HEK293 (cell line): ENCODE results near the gene PDCD1LG2.

ENCODE experiments used
- CTCF ChIA-PET: fragments of 350-600 bp; formaldehyde crosslinking; extraction: SDS; loops from one replicate; lab custom pipeline; 2021; ENCODE audit warnings: antibody characterized with exemption; lab: Yijun Ruan, JAX
- POLR2A ChIA-PET: fragments of 300-600 bp; formaldehyde crosslinking; extraction: SDS; loops from one replicate; lab custom pipeline; 2020; ENCODE audit warnings: antibody characterized with exemption, inconsistent platforms; lab: Yijun Ruan, JAX
- H3K27ac ChIP-seq: fragments of 200-500 bp; sonication (Bioruptor generic); 2 replicates; pipeline ENCODE4 v1.5.1; 2014; ENCODE audit warnings: low read depth, low read length, control low read depth, inconsistent platforms; ENCODE audit errors: extremely low read depth
- H3K36me3 ChIP-seq, 2 experiments: fragments of 200-500 bp in 1 of 2; sonication (Bioruptor generic) in 1 of 2; 1 replicate in 1 of 2; 2 replicates in 1 of 2; pipeline ENCODE4 v1.5.1; 2014 to 2017; ENCODE audit warnings: inconsistent platforms in 2 of 2, low read length in 2 of 2; ENCODE audit not compliant: control insufficient read depth in 2 of 2, insufficient read depth in 1 of 2
- H3K4me1 ChIP-seq: fragments of 200-500 bp; sonication (Bioruptor generic); 2 replicates; pipeline ENCODE4 v1.5.1; 2014; ENCODE audit warnings: mild to moderate bottlenecking, low read length, inconsistent platforms; ENCODE audit not compliant: control insufficient read depth, insufficient read depth
- H3K4me3 ChIP-seq: 2 replicates; pipeline ENCODE4 v1.5.1; 2011; ENCODE audit warnings: low read depth, mild to moderate bottlenecking, control low read depth, low read length, moderate library complexity
- H3K9me3 ChIP-seq: fragments of 200-500 bp; sonication (Bioruptor generic); 2 replicates; pipeline ENCODE4 v1.5.1; 2014; ENCODE audit warnings: low read depth, low read length, inconsistent platforms; ENCODE audit not compliant: control insufficient read depth, insufficient read depth
- BCL11B ChIP-seq: fragments of 450-650 bp; formaldehyde crosslinking; IDR thresholded peaks from 2 replicates; pipeline ENCODE4 v1.5.1; 2016; ENCODE audit warnings: low read depth, missing biosample characterization, missing genetic modification characterization
- OSR2 ChIP-seq: fragments of 450-650 bp; formaldehyde crosslinking; IDR thresholded peaks from 2 replicates; pipeline ENCODE4 v1.5.1; 2016; ENCODE audit warnings: missing biosample characterization, missing genetic modification characterization
- SCRT1 ChIP-seq: fragments of 450-650 bp; formaldehyde crosslinking; IDR thresholded peaks from 2 replicates; pipeline ENCODE4 v1.5.1; 2016; ENCODE audit warnings: missing biosample characterization, missing genetic modification characterization, borderline replicate concordance
- SETDB1 ChIP-seq: IDR thresholded peaks from one replicate; pipeline ENCODE4 v1.6.1; 2017; ENCODE audit warnings: mild to moderate bottlenecking, low read length, moderate library complexity, mixed read lengths; ENCODE audit not compliant: insufficient read length
- YY2 ChIP-seq: fragments of 450-650 bp; formaldehyde crosslinking; IDR thresholded peaks from 2 replicates; pipeline ENCODE4 v1.5.1; 2016; ENCODE audit warnings: missing biosample characterization, missing genetic modification characterization
- ZBTB8A ChIP-seq: fragments of 450-650 bp; formaldehyde crosslinking; IDR thresholded peaks from 2 replicates; pipeline ENCODE4 v1.5.1; 2016; ENCODE audit warnings: missing biosample characterization, missing genetic modification characterization
- ZFP3 ChIP-seq: fragments of 450-650 bp; formaldehyde crosslinking; IDR thresholded peaks from 2 replicates; pipeline ENCODE4 v1.5.1; 2016; ENCODE audit warnings: low read depth, missing biosample characterization, missing genetic modification characterization
- ZNF112 ChIP-seq: fragments of 450-650 bp; formaldehyde crosslinking; IDR thresholded peaks from 2 replicates; pipeline ENCODE4 v1.5.0; 2017; ENCODE audit warnings: missing biosample characterization, missing genetic modification characterization
- ZNF157 ChIP-seq: fragments of 450-650 bp; formaldehyde crosslinking; IDR thresholded peaks from 2 replicates; pipeline ENCODE4 v1.5.1; 2016; ENCODE audit warnings: missing biosample characterization, missing genetic modification characterization
- ZNF184 ChIP-seq: fragments of 450-650 bp; IDR thresholded peaks from 2 replicates; pipeline ENCODE4 v1.5.1; 2018; ENCODE audit warnings: missing biosample characterization, mild to moderate bottlenecking, missing genetic modification characterization
- ZNF211 ChIP-seq: fragments of 450-650 bp; formaldehyde crosslinking; IDR thresholded peaks from 2 replicates; pipeline ENCODE4 v1.5.1; 2016; ENCODE audit warnings: low read depth, missing biosample characterization, missing genetic modification characterization
- ZNF274 ChIP-seq, 2 experiments: fragments of 200-500 bp in 1 of 2; fragments of 450-650 bp in 1 of 2; sonication (Bioruptor generic) in 1 of 2; formaldehyde crosslinking in 1 of 2; IDR thresholded peaks; 2 replicates each; pipeline versions ENCODE4 v1.5.1 to v1.6.1; 2014 to 2016; ENCODE audit warnings: borderline replicate concordance in 1 of 2, inconsistent platforms in 1 of 2, low read length in 1 of 2, missing biosample characterization in 1 of 2, missing genetic modification characterization in 1 of 2
- ZNF280D ChIP-seq: fragments of 450-650 bp; formaldehyde crosslinking; IDR thresholded peaks from 2 replicates; pipeline ENCODE4 v1.5.1; 2016; ENCODE audit warnings: missing biosample characterization, missing genetic modification characterization
- ZNF423 ChIP-seq: fragments of 450-650 bp; formaldehyde crosslinking; IDR thresholded peaks from 2 replicates; pipeline ENCODE4 v1.5.1; 2016; ENCODE audit warnings: missing biosample characterization, missing genetic modification characterization
- ZNF433 ChIP-seq: fragments of 450-650 bp; formaldehyde crosslinking; IDR thresholded peaks from 2 replicates; pipeline ENCODE4 v1.5.1; 2016; ENCODE audit warnings: missing biosample characterization, missing genetic modification characterization, low read depth
- ZNF473 ChIP-seq: fragments of 450-650 bp; formaldehyde crosslinking; IDR thresholded peaks from 2 replicates; pipeline ENCODE4 v1.5.1; 2017; ENCODE audit warnings: missing biosample characterization, missing genetic modification characterization
- ZNF560 ChIP-seq: fragments of 450-650 bp; formaldehyde crosslinking; IDR thresholded peaks from 2 replicates; pipeline ENCODE4 v1.5.1; 2017; ENCODE audit warnings: missing biosample characterization, missing genetic modification characterization, borderline replicate concordance
- ZNF670 ChIP-seq: fragments of 450-650 bp; formaldehyde crosslinking; IDR thresholded peaks from 2 replicates; pipeline ENCODE4 v1.5.1; 2016; ENCODE audit warnings: missing biosample characterization, missing genetic modification characterization, low read depth
- ZNF777 ChIP-seq: fragments of 450-650 bp; formaldehyde crosslinking; IDR thresholded peaks from 2 replicates; pipeline ENCODE4 v1.5.1; 2017; ENCODE audit warnings: missing biosample characterization, missing genetic modification characterization, borderline replicate concordance
- ZNF791 ChIP-seq: fragments of 450-650 bp; formaldehyde crosslinking; IDR thresholded peaks from 2 replicates; pipeline ENCODE4 v1.5.1; 2016; ENCODE audit warnings: missing biosample characterization, missing genetic modification characterization
- ZNF792 ChIP-seq: fragments of 450-650 bp; formaldehyde crosslinking; IDR thresholded peaks from 2 replicates; pipeline ENCODE4 v1.5.1; 2016; ENCODE audit warnings: missing biosample characterization, missing genetic modification characterization
- ZSCAN16 ChIP-seq: fragments of 450-650 bp; formaldehyde crosslinking; IDR thresholded peaks from 2 replicates; pipeline ENCODE4 v1.5.1; 2016; ENCODE audit warnings: missing biosample characterization, missing genetic modification characterization
- TF ChIP-seq, protein P1 (sequence below): fragments of 450-650 bp; formaldehyde crosslinking; IDR thresholded peaks from 2 replicates; pipeline ENCODE4 v1.5.1; 2016; ENCODE audit warnings: missing biosample characterization, missing genetic modification characterization
- TF ChIP-seq, protein P2 (sequence below): fragments of 450-650 bp; formaldehyde crosslinking; IDR thresholded peaks from 2 replicates; pipeline ENCODE4 v1.5.1; 2017; ENCODE audit warnings: missing biosample characterization, missing genetic modification characterization
- TF ChIP-seq, protein P3 (sequence below): fragments of 450-650 bp; formaldehyde crosslinking; IDR thresholded peaks from 2 replicates; pipeline ENCODE4 v1.5.1; 2016; ENCODE audit warnings: missing biosample characterization, missing genetic modification characterization

PDCD1LG2 gene

DNA sequence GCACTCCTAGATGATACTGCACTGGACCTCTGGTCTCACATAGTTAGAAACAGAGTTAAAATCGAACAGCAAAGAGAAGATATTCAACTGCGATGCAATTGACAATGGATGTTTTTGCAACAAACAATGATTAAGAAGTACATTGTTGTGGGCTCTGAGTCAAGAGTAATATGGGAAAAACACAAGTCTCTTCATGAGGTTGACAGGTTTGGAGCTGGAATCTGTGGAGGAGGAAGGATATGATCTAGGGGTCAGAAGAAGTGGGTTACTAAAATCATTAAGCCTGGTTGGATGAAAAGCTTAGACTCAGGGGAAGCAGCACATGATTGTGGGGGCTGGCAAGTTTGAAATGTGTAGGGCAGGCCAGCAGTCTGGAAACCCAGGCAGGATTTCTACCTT, 53.1 kb downstream of the PDCD1LG2 start:
- Histone ChIP-seq H3K4me3 (no peak overlapping the region), H3K27ac (no peak overlapping the region), H3K36me3 (no peaks in the 10 kb centered on the region), H3K9me3 (no peaks in the 10 kb centered on the region), H3K4me1 (no peaks in the 10 kb centered on the region)
- ChIA-PET CTCF (interaction anchor here (1.0 kb wide), 1 partner anchor 37 kb away, joined by 4 read pairs; no protein-coding TSS in a partner anchor), POLR2A (no interaction called here)
- TF ChIP-seq ZNF791: no peak
- TF ChIP-seq ZNF112 (tag by site-specific recombination): no peak
- no peak for TF ChIP-seq ZNF184 (tag by site-specific recombination)
- no peak for TF ChIP-seq ZNF670 (tag by site-specific recombination)
- no peak for TF ChIP-seq ZNF560 (tag by site-specific recombination)
- TF ChIP-seq, protein P1, sequence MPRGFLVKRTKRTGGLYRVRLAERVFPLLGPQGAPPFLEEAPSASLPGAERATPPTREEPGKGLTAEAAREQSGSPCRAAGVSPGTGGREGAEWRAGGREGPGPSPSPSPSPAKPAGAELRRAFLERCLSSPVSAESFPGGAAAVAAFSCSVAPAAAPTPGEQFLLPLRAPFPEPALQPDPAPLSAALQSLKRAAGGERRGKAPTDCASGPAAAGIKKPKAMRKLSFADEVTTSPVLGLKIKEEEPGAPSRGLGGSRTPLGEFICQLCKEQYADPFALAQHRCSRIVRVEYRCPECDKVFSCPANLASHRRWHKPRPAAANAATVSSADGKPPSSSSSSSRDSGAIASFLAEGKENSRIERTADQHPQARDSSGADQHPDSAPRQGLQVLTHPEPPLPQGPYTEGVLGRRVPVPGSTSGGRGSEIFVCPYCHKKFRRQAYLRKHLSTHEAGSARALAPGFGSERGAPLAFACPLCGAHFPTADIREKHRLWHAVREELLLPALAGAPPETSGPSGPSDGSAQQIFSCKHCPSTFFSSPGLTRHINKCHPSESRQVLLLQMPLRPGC (tag by site-specific recombination): no peak
- no peak for TF ChIP-seq ZNF211 (tag by site-specific recombination)
- no peak for TF ChIP-seq ZNF280D (tag by site-specific recombination)

- TF ChIP-seq ZNF670 (tag by site-specific recombination) (no peak), ZFP3 (tag by site-specific recombination) (no peak), ZNF433 (no peak), BCL11B (tag by site-specific recombination) (no peak), ZNF157 (tag by site-specific recombination) (no peak), YY2 (tag by site-specific recombination) (no peak), ZNF777 (no peak), ZNF423 (tag by site-specific recombination) (no peak), SETDB1 (no peak), ZNF274 (IDR thresholded peaks at IDR 0.05; ENCODE audit: low read length) (no peak), ZNF274 (tag by site-specific recombination; IDR thresholded peaks at IDR 0.05; ENCODE audit: borderline replicate concordance) (no peak), ZNF792 (tag by site-specific recombination) (no peak), SCRT1 (tag by site-specific recombination) (no peak), ZNF473 (tag by site-specific recombination) (no peak), OSR2 (tag by site-specific recombination) (no peak), ZSCAN16 (tag by site-specific recombination) (no peak), ZBTB8A (tag by site-specific recombination) (no peak)
- TF ChIP-seq, protein P2, sequence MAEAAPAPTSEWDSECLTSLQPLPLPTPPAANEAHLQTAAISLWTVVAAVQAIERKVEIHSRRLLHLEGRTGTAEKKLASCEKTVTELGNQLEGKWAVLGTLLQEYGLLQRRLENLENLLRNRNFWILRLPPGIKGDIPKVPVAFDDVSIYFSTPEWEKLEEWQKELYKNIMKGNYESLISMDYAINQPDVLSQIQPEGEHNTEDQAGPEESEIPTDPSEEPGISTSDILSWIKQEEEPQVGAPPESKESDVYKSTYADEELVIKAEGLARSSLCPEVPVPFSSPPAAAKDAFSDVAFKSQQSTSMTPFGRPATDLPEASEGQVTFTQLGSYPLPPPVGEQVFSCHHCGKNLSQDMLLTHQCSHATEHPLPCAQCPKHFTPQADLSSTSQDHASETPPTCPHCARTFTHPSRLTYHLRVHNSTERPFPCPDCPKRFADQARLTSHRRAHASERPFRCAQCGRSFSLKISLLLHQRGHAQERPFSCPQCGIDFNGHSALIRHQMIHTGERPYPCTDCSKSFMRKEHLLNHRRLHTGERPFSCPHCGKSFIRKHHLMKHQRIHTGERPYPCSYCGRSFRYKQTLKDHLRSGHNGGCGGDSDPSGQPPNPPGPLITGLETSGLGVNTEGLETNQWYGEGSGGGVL (tag by site-specific recombination): no peak
- TF ChIP-seq, protein P3, sequence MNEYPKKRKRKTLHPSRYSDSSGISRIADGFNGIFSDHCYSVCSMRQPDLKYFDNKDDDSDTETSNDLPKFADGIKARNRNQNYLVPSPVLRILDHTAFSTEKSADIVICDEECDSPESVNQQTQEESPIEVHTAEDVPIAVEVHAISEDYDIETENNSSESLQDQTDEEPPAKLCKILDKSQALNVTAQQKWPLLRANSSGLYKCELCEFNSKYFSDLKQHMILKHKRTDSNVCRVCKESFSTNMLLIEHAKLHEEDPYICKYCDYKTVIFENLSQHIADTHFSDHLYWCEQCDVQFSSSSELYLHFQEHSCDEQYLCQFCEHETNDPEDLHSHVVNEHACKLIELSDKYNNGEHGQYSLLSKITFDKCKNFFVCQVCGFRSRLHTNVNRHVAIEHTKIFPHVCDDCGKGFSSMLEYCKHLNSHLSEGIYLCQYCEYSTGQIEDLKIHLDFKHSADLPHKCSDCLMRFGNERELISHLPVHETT (tag by site-specific recombination): no peak
- POLR2A ChIA-PET: no interaction called here
- H3K9me3 ChIP-seq: no peaks in the 10 kb centered on the region
- CTCF ChIA-PET: interaction anchor here (1.0 kb wide), 1 partner anchor 37 kb away, joined by 4 read pairs; no protein-coding TSS in a partner anchor
- no peak overlapping the region for H3K4me3 ChIP-seq
- H3K36me3 ChIP-seq: no peaks in the 10 kb centered on the region
- H3K27ac ChIP-seq: no peak overlapping the region
- H3K4me1 ChIP-seq: no peaks in the 10 kb centered on the region
These were observed 53.6 kb downstream of the PDCD1LG2 start for GRCh38 chr9:5563886-5564285.
